Osteoblast (primary cell): ENCODE measurements around the gene KLHL10. TPM values are rescaled to one million over a fixed set of nuclear protein-coding genes. Genes with fewer than 3 reads are reported as not detected.
"Not testable (repeated sequence)": the region's sequence is repeated elsewhere in the genome, so short reads cannot be mapped to it uniquely, and the experiment has no call there.

Experiments used
- DNase-seq: peaks from one replicate; pipeline ENCODE4 v3.0.0; 2011; ENCODE audit warnings: low spot score, mixed read lengths; ENCODE audit not compliant: insufficient read length; ENCODE audit errors: missing footprints
- H2AFZ ChIP-seq: 2 replicates; pipeline ENCODE4 v1.6.0; 2011; ENCODE audit warnings: mild to moderate bottlenecking, low read length
- H3K27ac ChIP-seq: 2 replicates; pipeline ENCODE4 v1.5.1; 2011; ENCODE audit warnings: mild to moderate bottlenecking, low read depth, low read length, moderate library complexity
- H3K27me3 ChIP-seq: 2 replicates; pipeline ENCODE4 v1.6.0; 2012; ENCODE audit warnings: mild to moderate bottlenecking, control low read depth, inconsistent platforms, low read length, moderate library complexity; ENCODE audit not compliant: insufficient read depth
- H3K36me3 ChIP-seq: 2 replicates; pipeline ENCODE4 v1.5.1; 2011; ENCODE audit warnings: mild to moderate bottlenecking, low read length, control low read depth, moderate library complexity; ENCODE audit not compliant: insufficient read depth
- H3K4me1 ChIP-seq: 2 replicates; pipeline ENCODE4 v1.5.1; 2011; ENCODE audit warnings: mild to moderate bottlenecking, low read length, control low read depth, moderate library complexity; ENCODE audit not compliant: insufficient read depth
- H3K4me2 ChIP-seq: 2 replicates; pipeline ENCODE4 v1.6.0; 2011; ENCODE audit warnings: mild to moderate bottlenecking, low read length; ENCODE audit not compliant: insufficient read depth
- H3K4me3 ChIP-seq: fragments of 200-600 bp; sonication (generic); 3 replicates; pipeline ENCODE4 v1.5.1; 2012; ENCODE audit warnings: mild to moderate bottlenecking, low read length, inconsistent platforms; ENCODE audit not compliant: insufficient read depth
- H3K79me2 ChIP-seq: 2 replicates; pipeline ENCODE4 v1.6.0; 2012; ENCODE audit warnings: mild to moderate bottlenecking, low read length, control low read depth, inconsistent platforms; ENCODE audit not compliant: insufficient read depth
- H3K9me3 ChIP-seq: 2 replicates; pipeline ENCODE4 v1.5.1; 2011; ENCODE audit warnings: low read depth, low read length, control low read depth
- H4K20me1 ChIP-seq: 2 replicates; pipeline ENCODE4 v1.6.0; 2012; ENCODE audit warnings: mild to moderate bottlenecking, low read length, control low read depth; ENCODE audit not compliant: insufficient read depth
- total RNA-seq: library from RNA; depleted of rRNA; stranded (reverse); fragments of >200 nt; gene quantifications from 2 replicates; pipeline ENCODE4 v1.2.3, GENCODE V29; 2012
- TF ChIP-seq, protein P1 (sequence below): IDR thresholded peaks from 2 replicates; pipeline ENCODE4 v1.5.1; 2011; ENCODE audit warnings: mild to moderate bottlenecking, low read depth, low read length, moderate library complexity; ENCODE audit errors: extremely low read depth

Gene KLHL10
- total RNA-seq, 1 donor = 0.36 TPM

DNA sequence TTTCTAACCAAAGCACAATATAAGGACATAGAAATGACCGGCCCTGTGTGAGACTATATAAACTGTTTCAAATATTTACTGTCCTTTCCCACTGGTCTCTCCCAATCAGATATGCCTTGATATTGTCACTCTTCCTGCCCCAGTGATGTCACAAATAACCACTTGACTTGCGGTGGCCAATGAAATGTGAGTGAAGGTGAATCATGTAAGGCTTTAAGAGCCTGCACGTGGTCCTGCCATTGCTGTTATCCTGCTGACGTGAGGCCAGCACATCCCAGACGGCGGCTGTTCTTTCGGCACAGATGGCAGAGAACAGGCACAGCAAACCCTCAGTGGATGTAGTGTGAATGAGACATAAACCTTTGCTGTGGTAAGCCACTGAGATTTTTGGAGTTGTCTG, 33.0 kb downstream of the KLHL10 start:
- no peak for DNase-seq
- Histone ChIP-seq H3K4me2 (no peak overlapping the region), H3K27me3 (no peaks in the 10 kb centered on the region), H3K4me1 (peaks cover under 1% of the 10 kb centered on the region), H4K20me1 (peaks cover 8% of the 10 kb centered on the region), H3K79me2 (peaks cover 2% of the 10 kb centered on the region), H3K27ac (peak overlapping the region; percentile 19), H2AFZ (no peak overlapping the region), H3K9me3 (no peaks in the 10 kb centered on the region), H3K36me3 (peaks cover 75% of the 10 kb centered on the region), H3K4me3 (no peak overlapping the region)
- TF ChIP-seq, protein P1, sequence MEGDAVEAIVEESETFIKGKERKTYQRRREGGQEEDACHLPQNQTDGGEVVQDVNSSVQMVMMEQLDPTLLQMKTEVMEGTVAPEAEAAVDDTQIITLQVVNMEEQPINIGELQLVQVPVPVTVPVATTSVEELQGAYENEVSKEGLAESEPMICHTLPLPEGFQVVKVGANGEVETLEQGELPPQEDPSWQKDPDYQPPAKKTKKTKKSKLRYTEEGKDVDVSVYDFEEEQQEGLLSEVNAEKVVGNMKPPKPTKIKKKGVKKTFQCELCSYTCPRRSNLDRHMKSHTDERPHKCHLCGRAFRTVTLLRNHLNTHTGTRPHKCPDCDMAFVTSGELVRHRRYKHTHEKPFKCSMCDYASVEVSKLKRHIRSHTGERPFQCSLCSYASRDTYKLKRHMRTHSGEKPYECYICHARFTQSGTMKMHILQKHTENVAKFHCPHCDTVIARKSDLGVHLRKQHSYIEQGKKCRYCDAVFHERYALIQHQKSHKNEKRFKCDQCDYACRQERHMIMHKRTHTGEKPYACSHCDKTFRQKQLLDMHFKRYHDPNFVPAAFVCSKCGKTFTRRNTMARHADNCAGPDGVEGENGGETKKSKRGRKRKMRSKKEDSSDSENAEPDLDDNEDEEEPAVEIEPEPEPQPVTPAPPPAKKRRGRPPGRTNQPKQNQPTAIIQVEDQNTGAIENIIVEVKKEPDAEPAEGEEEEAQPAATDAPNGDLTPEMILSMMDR = no peak

DNA sequence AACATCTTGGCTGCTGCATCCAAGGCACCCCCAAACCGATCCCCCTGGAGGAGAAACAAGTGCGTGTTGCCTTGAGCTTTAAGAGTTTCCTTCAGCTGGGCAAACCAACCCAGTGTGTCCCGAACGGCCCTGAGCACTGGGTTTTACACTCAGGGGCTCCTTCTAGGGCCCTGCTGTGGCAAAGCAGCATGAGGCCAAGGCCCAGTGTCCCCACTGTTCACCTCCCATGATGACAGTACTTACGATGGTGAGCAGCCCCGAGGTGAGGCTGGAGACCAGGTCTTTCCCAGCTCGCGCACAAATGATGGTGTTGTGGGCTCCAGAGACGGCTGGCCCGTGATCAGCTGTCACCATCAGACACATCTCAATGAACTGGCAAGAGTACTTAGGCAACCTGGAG, 34.2 kb downstream of the KLHL10 start:
- H4K20me1 ChIP-seq = peaks cover 8% of the 10 kb centered on the region
- TF ChIP-seq, protein P1 = no peak
- H3K4me1 ChIP-seq = no peaks in the 10 kb centered on the region
- no peak overlapping the region for H2AFZ ChIP-seq
- H3K36me3 ChIP-seq = peaks cover 73% of the 10 kb centered on the region
- H3K4me3 ChIP-seq = no peak overlapping the region
- H3K9me3 ChIP-seq = no peaks in the 10 kb centered on the region
- no peak for DNase-seq
- no peak overlapping the region for H3K27ac ChIP-seq
- no peaks in the 10 kb centered on the region for H3K27me3 ChIP-seq
- H3K79me2 ChIP-seq = peaks cover 2% of the 10 kb centered on the region
- no peak overlapping the region for H3K4me2 ChIP-seq

DNA sequence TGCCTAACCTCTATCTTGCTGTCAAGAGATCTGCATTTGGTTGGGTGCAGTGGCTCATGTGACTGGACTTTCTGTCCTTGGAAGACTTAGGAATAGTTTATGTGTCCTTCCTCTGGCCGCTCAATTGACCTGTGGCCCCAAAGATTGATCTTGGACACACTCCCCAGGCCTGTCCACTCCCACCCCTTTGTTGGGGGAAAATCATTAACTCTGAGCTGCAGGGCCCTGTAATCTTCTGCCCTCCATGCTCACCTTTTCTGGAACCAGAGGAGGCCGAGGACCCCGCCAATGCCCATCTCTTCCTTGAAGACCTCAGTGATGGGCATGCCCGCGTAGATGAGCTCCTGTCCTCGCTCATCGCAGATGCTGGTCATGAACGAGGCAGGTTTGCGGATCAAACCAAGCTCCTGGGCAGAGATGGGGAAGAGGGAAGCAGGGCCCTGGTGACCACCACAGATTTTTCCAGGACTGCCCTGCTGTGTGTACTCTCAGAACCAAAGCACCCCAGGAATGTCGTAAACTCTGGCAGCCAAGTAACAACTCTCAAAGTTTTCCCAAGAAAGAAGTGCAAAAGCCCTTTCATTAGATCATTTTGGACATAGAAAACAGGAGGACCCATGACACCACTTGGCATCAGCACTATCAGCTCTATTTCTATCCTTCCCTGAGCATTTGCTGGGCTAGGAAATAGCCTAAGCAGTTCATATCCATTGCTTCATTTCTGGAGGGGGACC, 36.1 kb downstream of the KLHL10 start:
- H3K27ac ChIP-seq = no peak overlapping the region
- no peak overlapping the region for H3K4me3 ChIP-seq
- no peaks in the 10 kb centered on the region for H3K4me1 ChIP-seq
- TF ChIP-seq, protein P1 = no peak
- no peak overlapping the region for H3K4me2 ChIP-seq
- DNase-seq = no peak
- H3K9me3 ChIP-seq = no peaks in the 10 kb centered on the region
- H3K27me3 ChIP-seq = no peaks in the 10 kb centered on the region
- H3K79me2 ChIP-seq = peaks cover 7% of the 10 kb centered on the region
- peaks cover 77% of the 10 kb centered on the region for H3K36me3 ChIP-seq
- H4K20me1 ChIP-seq = peaks cover 9% of the 10 kb centered on the region
- H2AFZ ChIP-seq = no peak overlapping the region

DNA sequence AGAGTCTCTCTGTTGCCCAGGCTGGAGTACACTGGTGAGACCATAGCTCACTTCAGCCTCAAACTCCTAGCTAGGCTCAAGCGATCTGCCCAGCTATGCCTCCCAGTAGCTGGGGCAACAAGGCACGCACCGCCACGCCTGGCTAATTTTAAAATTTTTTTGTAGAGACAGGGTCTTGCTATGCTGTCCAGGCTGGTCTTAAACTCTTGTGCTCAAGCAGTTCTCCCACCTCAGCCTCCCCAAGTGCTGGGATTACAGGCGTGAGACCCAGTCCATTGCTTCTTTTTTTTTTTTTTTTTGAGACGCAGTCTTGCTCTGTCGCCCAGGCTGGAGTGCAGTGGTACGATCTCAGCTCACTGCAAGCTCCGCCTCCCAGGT, 36.7 kb downstream of the KLHL10 start:
- not testable (repeated sequence) for H3K9me3 ChIP-seq, H3K4me3 ChIP-seq, H4K20me1 ChIP-seq, H3K27ac ChIP-seq, H3K27me3 ChIP-seq, H3K79me2 ChIP-seq, DNase-seq, H3K4me1 ChIP-seq, H3K4me2 ChIP-seq, H2AFZ ChIP-seq
- peaks cover 77% of the 10 kb centered on the region for H3K36me3 ChIP-seq
